SIG-M5 treated with dmso at 0.1 percent for 504 hours (cell line): ENCODE data around the gene PTCH1.

Experiments
- DNase-seq: peaks from one replicate; lab custom pipeline; 2025; ENCODE audit not compliant: unreplicated experiment; lab: John Stamatoyannopoulos, UW

Gene PTCH1

GRCh38 chr9:95409650-95410426 is 106.9 kb downstream of the PTCH1 start:
- DNase-seq: peak; percentile 93

DNA sequence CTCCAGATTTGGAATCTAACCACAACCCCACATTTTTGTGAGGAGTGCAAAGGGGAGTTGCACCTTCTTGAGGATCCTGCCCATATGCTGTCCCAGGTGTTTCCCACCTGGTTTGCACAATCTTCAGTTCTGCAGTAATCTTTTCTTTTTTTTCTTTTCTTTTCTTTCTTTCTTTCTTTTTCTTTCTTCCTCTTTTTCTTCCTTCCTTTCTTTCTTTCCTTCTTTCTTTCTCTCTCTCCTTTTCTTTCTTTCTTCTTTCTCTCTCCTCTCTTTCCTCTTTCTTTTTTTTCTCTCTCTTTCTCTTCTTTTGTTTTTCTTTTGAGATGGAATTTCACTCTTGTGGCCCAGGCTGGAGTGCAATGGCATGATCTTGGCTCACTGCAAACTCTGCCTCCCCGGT is 109.2 kb downstream of the PTCH1 start:
- DNase-seq: no peak

DNA sequence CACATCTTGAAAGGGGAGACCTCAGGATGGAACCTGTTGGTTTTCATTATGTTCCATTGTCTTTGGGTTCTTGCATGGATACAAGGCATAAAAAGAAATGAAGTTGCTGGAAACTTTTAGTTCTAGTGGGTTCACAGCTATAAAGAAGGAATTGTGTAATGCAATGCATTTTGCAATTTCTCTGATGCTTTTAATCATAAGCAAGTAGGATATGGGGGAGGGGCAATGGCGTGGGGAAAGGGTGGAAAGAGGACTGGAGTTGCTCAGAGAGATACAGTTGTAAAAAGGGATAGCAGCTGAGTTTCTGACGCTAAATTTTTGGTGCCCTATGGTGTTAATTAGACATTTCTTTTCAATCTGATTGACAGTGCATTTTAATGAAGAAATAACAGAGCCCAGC is 110.7 kb downstream of the PTCH1 start:
- DNase-seq: peak; percentile 19

DNA sequence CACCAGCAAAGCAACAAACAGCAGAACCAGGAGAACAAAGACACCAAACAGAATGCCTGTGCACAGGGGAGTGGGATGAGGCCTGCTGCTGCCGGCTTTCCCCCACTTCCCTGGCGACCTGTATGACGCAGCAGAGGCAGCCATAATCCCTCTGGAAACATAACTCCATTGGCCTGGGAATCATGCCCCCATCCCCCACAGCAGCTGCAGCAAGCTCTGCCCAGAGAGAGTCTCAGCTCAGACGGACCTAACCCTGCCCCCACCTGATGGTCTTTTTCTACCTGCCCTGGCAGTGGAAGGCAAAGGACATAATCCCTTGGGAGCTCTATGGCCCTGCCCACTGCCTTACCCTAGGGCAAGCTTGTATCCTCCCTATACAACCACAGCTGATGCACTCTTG is 117.5 kb downstream of the PTCH1 start:
- DNase-seq: no peak
